GM23338 (cell line): ENCODE results near the gene PPP1R12C.

Experiments used
- EZH2 ChIP-seq: fragments of 200-600 bp; sonication (generic); IDR thresholded peaks from one replicate; pipeline ENCODE4 v1.8.0; 2017; ENCODE audit warnings: antibody characterized with exemption, mild to moderate bottlenecking, low read depth; ENCODE audit not compliant: unreplicated experiment
- EZH2phosphoT487 ChIP-seq: fragments of 200-600 bp; sonication (generic); IDR thresholded peaks from one replicate; pipeline ENCODE4 v1.8.1; 2018; ENCODE audit warnings: antibody characterized with exemption; ENCODE audit not compliant: unreplicated experiment
- JUNB ChIP-seq: IDR thresholded peaks from one replicate; pipeline ENCODE4 v1.6.1; 2016; ENCODE audit warnings: antibody characterized with exemption; ENCODE audit not compliant: unreplicated experiment
- POLR2AphosphoS5 ChIP-seq: IDR thresholded peaks from 2 replicates; pipeline ENCODE4 v1.6.1; 2016; ENCODE audit warnings: antibody characterized with exemption, low read depth
- TF ChIP-seq, protein P1 (sequence below): IDR thresholded peaks from one replicate; pipeline ENCODE4 v1.6.1; 2018; ENCODE audit warnings: antibody characterized with exemption; ENCODE audit not compliant: unreplicated experiment
- TF ChIP-seq, protein P2 (sequence below), 2 experiments: fragments of 200-600 bp in 1 of 2; sonication (generic) in 1 of 2; conservative IDR thresholded peaks; 2 replicates each; pipeline versions ENCODE4 v1.5.1 to v1.6.1; 2016 to 2017; ENCODE audit warnings: antibody characterized with exemption in 2 of 2, low read depth in 2 of 2, mild to moderate bottlenecking in 2 of 2, moderate library complexity in 1 of 2

DNA sequence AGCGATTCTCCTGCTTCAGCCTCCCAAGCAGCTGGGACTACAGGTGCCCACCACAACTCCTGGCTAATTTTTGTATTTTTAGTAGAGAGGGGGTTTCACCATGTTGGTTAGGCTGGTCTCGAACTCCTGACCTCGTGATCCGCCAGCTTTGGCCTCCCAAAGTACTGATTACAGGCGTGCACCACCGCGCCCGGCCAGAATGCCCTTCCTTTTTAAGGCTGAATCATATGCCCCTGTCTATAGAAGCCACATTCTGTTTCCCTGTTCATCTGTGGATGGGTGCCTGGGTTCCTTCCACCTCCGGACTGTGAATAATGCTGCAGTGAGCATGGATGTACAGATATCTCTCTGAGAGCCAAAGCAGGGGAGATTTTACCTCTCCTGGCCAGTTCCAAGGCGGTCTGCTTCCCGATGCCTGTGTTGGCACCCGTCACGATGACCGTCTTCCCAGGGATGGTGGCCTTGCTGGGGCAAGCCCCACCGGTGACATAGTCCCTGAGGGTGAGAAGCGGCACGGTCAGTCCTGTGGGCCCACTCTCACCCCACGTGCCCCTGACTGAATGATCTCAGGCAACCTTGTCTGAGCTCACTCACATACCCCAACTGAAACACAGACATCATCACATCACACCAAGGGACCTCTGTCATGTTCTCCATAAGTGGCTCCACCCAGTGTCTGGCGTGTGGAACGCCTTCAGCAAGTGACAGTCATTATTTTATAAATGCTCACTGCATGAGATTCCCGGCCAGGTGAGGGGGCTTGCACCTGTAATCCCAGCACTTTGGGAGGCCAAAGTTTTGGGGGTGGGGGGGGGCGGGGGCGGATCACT lies 58.4 kb downstream of the PPP1R12C start:
- TF ChIP-seq, protein P1, sequence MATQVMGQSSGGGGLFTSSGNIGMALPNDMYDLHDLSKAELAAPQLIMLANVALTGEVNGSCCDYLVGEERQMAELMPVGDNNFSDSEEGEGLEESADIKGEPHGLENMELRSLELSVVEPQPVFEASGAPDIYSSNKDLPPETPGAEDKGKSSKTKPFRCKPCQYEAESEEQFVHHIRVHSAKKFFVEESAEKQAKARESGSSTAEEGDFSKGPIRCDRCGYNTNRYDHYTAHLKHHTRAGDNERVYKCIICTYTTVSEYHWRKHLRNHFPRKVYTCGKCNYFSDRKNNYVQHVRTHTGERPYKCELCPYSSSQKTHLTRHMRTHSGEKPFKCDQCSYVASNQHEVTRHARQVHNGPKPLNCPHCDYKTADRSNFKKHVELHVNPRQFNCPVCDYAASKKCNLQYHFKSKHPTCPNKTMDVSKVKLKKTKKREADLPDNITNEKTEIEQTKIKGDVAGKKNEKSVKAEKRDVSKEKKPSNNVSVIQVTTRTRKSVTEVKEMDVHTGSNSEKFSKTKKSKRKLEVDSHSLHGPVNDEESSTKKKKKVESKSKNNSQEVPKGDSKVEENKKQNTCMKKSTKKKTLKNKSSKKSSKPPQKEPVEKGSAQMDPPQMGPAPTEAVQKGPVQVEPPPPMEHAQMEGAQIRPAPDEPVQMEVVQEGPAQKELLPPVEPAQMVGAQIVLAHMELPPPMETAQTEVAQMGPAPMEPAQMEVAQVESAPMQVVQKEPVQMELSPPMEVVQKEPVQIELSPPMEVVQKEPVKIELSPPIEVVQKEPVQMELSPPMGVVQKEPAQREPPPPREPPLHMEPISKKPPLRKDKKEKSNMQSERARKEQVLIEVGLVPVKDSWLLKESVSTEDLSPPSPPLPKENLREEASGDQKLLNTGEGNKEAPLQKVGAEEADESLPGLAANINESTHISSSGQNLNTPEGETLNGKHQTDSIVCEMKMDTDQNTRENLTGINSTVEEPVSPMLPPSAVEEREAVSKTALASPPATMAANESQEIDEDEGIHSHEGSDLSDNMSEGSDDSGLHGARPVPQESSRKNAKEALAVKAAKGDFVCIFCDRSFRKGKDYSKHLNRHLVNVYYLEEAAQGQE: no peak
- TF ChIP-seq EZH2 (no peak), POLR2AphosphoS5 (no peak; the same call in none of the 2 replicates), JUNB (no peak), EZH2phosphoT487 (no peak)
- TF ChIP-seq, protein P2, sequence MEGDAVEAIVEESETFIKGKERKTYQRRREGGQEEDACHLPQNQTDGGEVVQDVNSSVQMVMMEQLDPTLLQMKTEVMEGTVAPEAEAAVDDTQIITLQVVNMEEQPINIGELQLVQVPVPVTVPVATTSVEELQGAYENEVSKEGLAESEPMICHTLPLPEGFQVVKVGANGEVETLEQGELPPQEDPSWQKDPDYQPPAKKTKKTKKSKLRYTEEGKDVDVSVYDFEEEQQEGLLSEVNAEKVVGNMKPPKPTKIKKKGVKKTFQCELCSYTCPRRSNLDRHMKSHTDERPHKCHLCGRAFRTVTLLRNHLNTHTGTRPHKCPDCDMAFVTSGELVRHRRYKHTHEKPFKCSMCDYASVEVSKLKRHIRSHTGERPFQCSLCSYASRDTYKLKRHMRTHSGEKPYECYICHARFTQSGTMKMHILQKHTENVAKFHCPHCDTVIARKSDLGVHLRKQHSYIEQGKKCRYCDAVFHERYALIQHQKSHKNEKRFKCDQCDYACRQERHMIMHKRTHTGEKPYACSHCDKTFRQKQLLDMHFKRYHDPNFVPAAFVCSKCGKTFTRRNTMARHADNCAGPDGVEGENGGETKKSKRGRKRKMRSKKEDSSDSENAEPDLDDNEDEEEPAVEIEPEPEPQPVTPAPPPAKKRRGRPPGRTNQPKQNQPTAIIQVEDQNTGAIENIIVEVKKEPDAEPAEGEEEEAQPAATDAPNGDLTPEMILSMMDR (conservative IDR thresholded peaks at IDR 0.05; ENCODE audit: low read depth in 2 of 2): peak; percentile 13 to 45; a peak in 2 of 4 replicates
